K562 (cell line): ENCODE results near the gene RAD23B. TPM values are rescaled to one million over a fixed set of nuclear protein-coding genes. Genes with fewer than 3 reads are reported as not detected.

Experiments used
- BRD4 ChIP-seq: fragments of 200-600 bp; sonication (generic); IDR thresholded peaks from 2 replicates; pipeline ENCODE4 v1.6.1; 2017; ENCODE audit warnings: inconsistent platforms
- PRPF4 ChIP-seq: fragments of 200-400 bp; formaldehyde crosslinking; IDR thresholded peaks from one replicate; pipeline ENCODE4 v1.6.1; 2017; ENCODE audit warnings: low read length, low read depth, mild to moderate bottlenecking; ENCODE audit not compliant: insufficient read depth, poor library complexity, severe bottlenecking
- SNRNP70 ChIP-seq: fragments of 200-400 bp; formaldehyde crosslinking; optimal IDR thresholded peaks from 2 replicates; pipeline ENCODE3; 2017; ENCODE audit warnings: low read depth, low read length
- ZNF121 ChIP-seq: sonication (generic); formaldehyde crosslinking; conservative IDR thresholded peaks from 2 replicates; pipeline ENCODE4 v1.8.0; 2022; ENCODE audit warnings: missing genetic modification reagents
- polyA plus RNA-seq, 8 experiments: library from polyadenylated mRNA; depleted of rRNA in 4 of 8; stranded (reverse) in 5 of 8; unstranded in 3 of 8; fragments of >200 nt; fragmentation: Nextera tagmentation in 2 of 8; fragmentation: Illumina TruSeq in 1 of 8; extraction: Ambion mirVana in 2 of 8; extraction: Trizol in 1 of 8; gene quantifications; 2 replicates each; pipeline versions ENCODE4 v1.2.1 to v1.2.3, GENCODE V29; 2011 to 2014; ENCODE audit warnings: inconsistent platforms in 1 of 8, missing spikeins in 1 of 8
- total RNA-seq, 7 experiments: library from RNA; depleted of rRNA in 6 of 7; stranded (reverse); fragments of >200 nt in 6 of 7; fragmentation: Illumina TruSeq in 2 of 7; extraction: Trizol in 2 of 7; gene quantifications; 2 replicates each; pipeline versions ENCODE4 v1.2.1 to v1.2.3, GENCODE V29; 2011 to 2021; ENCODE audit warnings: low replicate concordance in 1 of 7
- TF ChIP-seq, protein P1 (sequence below): sonication (generic); formaldehyde crosslinking; IDR thresholded peaks from 2 replicates; pipeline ENCODE4 v1.8.0; 2023; ENCODE audit warnings: missing genetic modification reagents, mild to moderate bottlenecking, borderline replicate concordance
- TF ChIP-seq, protein P2 (sequence below): fragments of 450-650 bp; formaldehyde crosslinking; conservative IDR thresholded peaks from 2 replicates; pipeline ENCODE4 v1.4.0; 2022; ENCODE audit warnings: mild to moderate bottlenecking, missing genetic modification characterization
- TF ChIP-seq, protein P3 (sequence below), 2 experiments: fragments of 450-650 bp in 1 of 2; sonication (generic) in 1 of 2; formaldehyde crosslinking in 1 of 2; IDR thresholded peaks in 1 of 2; conservative IDR thresholded peaks in 1 of 2; 2 replicates each; pipeline versions ENCODE4 v1.6.1 to v1.8.1; 2016 to 2023; ENCODE audit warnings: mild to moderate bottlenecking in 2 of 2, moderate library complexity in 2 of 2, inconsistent platforms in 1 of 2, missing genetic modification reagents in 1 of 2
- TF ChIP-seq, protein P4 (sequence below): IDR thresholded peaks from 3 replicates; pipeline ENCODE4 v1.6.1; 2011; ENCODE audit warnings: borderline replicate concordance, mild to moderate bottlenecking, moderate library complexity; ENCODE audit not compliant: insufficient read length; ENCODE audit errors: extremely low read depth
- TF ChIP-seq, protein P5 (sequence below): fragments of 450-650 bp; conservative IDR thresholded peaks from 2 replicates; pipeline ENCODE4 v1.6.1; 2016; ENCODE audit warnings: missing genetic modification characterization, low read depth, mild to moderate bottlenecking, missing compliant biosample characterization, moderate library complexity

Gene RAD23B
- total and polyA plus RNA-seq, 9 of the 15 experiments (the other 6 are each of a cell fraction or from before 2014, with no cell fraction given), result 14.5 to 184 (median 114) TPM

DNA sequence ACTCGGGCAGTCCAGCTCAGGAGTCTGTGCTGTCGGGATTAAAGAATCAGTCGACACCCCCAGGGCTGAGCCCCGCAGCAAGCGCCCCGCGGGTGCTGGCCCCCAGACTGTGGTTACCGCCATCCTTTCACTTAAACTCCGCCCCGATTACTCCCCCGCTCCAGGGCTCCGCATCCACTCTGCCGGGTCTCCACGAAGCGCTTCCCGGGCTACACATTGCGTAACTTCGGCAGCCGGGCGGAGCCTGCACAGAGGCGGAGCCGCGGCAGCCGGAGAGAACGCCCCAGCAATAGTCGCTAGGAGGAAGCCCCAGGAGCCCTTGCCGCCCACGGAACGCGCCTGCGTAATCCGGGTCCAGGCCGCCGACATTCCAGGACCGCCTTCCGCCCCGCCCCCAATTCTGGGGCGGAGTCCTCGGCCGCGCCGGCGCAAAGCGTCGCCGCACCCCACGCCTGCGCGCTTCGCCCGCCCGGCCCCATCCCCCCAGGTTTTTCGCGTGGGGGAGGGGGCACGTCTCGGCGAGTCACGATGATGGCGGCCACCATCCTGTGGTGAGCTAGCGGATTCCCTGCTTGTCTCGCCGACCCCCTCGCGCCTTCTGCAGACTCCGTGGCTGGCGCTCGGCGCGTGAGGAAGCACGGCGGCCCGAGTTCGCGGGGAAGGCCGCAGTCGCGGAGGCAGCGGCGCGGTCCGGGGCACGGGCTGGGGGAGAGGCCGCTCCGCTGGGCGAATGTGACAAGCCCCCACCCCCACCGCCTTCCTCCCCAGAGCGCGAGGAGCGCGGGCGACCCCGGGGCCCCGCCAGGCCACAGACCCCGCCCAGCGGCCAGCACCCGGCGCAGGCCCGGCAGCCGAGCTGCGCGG, at the start of gene RAD23B (continued):
- TF ChIP-seq, protein P1, sequence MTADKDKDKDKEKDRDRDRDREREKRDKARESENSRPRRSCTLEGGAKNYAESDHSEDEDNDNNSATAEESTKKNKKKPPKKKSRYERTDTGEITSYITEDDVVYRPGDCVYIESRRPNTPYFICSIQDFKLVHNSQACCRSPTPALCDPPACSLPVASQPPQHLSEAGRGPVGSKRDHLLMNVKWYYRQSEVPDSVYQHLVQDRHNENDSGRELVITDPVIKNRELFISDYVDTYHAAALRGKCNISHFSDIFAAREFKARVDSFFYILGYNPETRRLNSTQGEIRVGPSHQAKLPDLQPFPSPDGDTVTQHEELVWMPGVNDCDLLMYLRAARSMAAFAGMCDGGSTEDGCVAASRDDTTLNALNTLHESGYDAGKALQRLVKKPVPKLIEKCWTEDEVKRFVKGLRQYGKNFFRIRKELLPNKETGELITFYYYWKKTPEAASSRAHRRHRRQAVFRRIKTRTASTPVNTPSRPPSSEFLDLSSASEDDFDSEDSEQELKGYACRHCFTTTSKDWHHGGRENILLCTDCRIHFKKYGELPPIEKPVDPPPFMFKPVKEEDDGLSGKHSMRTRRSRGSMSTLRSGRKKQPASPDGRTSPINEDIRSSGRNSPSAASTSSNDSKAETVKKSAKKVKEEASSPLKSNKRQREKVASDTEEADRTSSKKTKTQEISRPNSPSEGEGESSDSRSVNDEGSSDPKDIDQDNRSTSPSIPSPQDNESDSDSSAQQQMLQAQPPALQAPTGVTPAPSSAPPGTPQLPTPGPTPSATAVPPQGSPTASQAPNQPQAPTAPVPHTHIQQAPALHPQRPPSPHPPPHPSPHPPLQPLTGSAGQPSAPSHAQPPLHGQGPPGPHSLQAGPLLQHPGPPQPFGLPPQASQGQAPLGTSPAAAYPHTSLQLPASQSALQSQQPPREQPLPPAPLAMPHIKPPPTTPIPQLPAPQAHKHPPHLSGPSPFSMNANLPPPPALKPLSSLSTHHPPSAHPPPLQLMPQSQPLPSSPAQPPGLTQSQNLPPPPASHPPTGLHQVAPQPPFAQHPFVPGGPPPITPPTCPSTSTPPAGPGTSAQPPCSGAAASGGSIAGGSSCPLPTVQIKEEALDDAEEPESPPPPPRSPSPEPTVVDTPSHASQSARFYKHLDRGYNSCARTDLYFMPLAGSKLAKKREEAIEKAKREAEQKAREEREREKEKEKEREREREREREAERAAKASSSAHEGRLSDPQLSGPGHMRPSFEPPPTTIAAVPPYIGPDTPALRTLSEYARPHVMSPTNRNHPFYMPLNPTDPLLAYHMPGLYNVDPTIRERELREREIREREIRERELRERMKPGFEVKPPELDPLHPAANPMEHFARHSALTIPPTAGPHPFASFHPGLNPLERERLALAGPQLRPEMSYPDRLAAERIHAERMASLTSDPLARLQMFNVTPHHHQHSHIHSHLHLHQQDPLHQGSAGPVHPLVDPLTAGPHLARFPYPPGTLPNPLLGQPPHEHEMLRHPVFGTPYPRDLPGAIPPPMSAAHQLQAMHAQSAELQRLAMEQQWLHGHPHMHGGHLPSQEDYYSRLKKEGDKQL, result no peak
- TF ChIP-seq, protein P2, sequence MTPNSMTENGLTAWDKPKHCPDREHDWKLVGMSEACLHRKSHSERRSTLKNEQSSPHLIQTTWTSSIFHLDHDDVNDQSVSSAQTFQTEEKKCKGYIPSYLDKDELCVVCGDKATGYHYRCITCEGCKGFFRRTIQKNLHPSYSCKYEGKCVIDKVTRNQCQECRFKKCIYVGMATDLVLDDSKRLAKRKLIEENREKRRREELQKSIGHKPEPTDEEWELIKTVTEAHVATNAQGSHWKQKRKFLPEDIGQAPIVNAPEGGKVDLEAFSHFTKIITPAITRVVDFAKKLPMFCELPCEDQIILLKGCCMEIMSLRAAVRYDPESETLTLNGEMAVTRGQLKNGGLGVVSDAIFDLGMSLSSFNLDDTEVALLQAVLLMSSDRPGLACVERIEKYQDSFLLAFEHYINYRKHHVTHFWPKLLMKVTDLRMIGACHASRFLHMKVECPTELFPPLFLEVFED (CRISPR knock-in tag), result no peak
- TF ChIP-seq SNRNP70 (no peak), PRPF4 (peak; percentile 99), BRD4 (no peak; the same call in 1 of the 2 replicates), ZNF121 (CRISPR knock-in tag) (no peak)
- TF ChIP-seq, protein P3, sequence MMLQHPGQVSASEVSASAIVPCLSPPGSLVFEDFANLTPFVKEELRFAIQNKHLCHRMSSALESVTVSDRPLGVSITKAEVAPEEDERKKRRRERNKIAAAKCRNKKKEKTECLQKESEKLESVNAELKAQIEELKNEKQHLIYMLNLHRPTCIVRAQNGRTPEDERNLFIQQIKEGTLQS (IDR thresholded peaks at IDR 0.05), result peak; percentile 93
- TF ChIP-seq, protein P3 (CRISPR knock-in tag; conservative IDR thresholded peaks at IDR 0.05), result no peak; the same call in none of the 2 replicates
- TF ChIP-seq, protein P4, sequence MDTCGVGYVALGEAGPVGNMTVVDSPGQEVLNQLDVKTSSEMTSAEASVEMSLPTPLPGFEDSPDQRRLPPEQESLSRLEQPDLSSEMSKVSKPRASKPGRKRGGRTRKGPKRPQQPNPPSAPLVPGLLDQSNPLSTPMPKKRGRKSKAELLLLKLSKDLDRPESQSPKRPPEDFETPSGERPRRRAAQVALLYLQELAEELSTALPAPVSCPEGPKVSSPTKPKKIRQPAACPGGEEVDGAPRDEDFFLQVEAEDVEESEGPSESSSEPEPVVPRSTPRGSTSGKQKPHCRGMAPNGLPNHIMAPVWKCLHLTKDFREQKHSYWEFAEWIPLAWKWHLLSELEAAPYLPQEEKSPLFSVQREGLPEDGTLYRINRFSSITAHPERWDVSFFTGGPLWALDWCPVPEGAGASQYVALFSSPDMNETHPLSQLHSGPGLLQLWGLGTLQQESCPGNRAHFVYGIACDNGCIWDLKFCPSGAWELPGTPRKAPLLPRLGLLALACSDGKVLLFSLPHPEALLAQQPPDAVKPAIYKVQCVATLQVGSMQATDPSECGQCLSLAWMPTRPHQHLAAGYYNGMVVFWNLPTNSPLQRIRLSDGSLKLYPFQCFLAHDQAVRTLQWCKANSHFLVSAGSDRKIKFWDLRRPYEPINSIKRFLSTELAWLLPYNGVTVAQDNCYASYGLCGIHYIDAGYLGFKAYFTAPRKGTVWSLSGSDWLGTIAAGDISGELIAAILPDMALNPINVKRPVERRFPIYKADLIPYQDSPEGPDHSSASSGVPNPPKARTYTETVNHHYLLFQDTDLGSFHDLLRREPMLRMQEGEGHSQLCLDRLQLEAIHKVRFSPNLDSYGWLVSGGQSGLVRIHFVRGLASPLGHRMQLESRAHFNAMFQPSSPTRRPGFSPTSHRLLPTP, result no peak
- TF ChIP-seq, protein P5, sequence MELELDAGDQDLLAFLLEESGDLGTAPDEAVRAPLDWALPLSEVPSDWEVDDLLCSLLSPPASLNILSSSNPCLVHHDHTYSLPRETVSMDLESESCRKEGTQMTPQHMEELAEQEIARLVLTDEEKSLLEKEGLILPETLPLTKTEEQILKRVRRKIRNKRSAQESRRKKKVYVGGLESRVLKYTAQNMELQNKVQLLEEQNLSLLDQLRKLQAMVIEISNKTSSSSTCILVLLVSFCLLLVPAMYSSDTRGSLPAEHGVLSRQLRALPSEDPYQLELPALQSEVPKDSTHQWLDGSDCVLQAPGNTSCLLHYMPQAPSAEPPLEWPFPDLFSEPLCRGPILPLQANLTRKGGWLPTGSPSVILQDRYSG (tag), result no peak
